Osteocyte (in vitro differentiated cells): Measurements from ENCODE around the gene PTCSC3. TPM values are rescaled to one million over a fixed set of nuclear protein-coding genes. Genes with fewer than 3 reads are reported as not detected.

ENCODE experiments used
- DNase-seq: peaks from one replicate; pipeline ENCODE4 v3.0.0; 2021; ENCODE audit warnings: mixed read lengths; ENCODE audit not compliant: unreplicated experiment; ENCODE audit errors: extremely low spot score
- H3K27ac Mint-ChIP-seq: one replicate; pipeline ENCODE4 v1.8.0; 2021; ENCODE audit warnings: mild to moderate bottlenecking, mixed read lengths; ENCODE audit not compliant: unreplicated experiment
- H3K27me3 Mint-ChIP-seq: one replicate; pipeline ENCODE4 v1.8.0; 2021; ENCODE audit warnings: mixed read lengths; ENCODE audit not compliant: unreplicated experiment
- H3K36me3 Mint-ChIP-seq: one replicate; pipeline ENCODE4 v1.8.0; 2021; ENCODE audit warnings: mixed read lengths; ENCODE audit not compliant: unreplicated experiment
- H3K4me1 Mint-ChIP-seq: one replicate; pipeline ENCODE4 v1.8.0; 2021; ENCODE audit warnings: mixed read lengths; ENCODE audit not compliant: unreplicated experiment
- H3K4me3 Mint-ChIP-seq: one replicate; pipeline ENCODE4 v1.8.0; 2021; ENCODE audit warnings: mild to moderate bottlenecking, moderate library complexity, mixed read lengths; ENCODE audit not compliant: unreplicated experiment
- H3K9me3 Mint-ChIP-seq: one replicate; pipeline ENCODE4 v1.8.0; 2021; ENCODE audit warnings: mixed read lengths; ENCODE audit not compliant: unreplicated experiment
- total RNA-seq: library from RNA; stranded (reverse); gene quantifications from 2 replicates; pipeline ENCODE4 v1.2.1, GENCODE V29; 2021
- TF ChIP-seq, protein P1 (sequence below): fragments of 200-600 bp; sonication (generic); IDR thresholded peaks from 2 replicates; pipeline ENCODE4 v1.5.0; 2021; ENCODE audit warnings: antibody characterized with exemption, mild to moderate bottlenecking, moderate library complexity

Gene PTCSC3
- total RNA-seq, 1 donor from 2014 or later, result not detected

DNA sequence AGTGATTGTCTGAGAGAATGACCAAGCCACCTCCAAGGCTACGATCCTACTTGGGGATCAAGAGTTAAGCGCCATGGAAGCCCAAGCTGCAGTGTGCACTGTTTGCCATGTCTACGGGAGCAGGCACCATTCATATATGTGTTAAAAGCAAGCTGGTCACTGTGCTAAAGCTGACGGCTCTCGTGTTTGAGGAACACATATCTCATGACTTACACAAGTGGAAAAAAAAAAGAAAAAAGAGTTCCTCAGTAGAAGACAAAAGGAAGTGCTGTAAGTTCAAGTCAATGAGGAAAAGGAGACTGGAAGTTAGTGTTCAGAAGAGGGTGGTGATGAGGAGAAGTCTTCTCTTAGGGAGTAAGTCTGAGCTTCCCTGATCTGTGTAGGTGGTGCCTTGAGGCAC, 4.9 kb upstream of the PTCSC3 start:
- H3K36me3 Mint-ChIP-seq, result no peaks in the 10 kb centered on the region
- TF ChIP-seq, protein P1, sequence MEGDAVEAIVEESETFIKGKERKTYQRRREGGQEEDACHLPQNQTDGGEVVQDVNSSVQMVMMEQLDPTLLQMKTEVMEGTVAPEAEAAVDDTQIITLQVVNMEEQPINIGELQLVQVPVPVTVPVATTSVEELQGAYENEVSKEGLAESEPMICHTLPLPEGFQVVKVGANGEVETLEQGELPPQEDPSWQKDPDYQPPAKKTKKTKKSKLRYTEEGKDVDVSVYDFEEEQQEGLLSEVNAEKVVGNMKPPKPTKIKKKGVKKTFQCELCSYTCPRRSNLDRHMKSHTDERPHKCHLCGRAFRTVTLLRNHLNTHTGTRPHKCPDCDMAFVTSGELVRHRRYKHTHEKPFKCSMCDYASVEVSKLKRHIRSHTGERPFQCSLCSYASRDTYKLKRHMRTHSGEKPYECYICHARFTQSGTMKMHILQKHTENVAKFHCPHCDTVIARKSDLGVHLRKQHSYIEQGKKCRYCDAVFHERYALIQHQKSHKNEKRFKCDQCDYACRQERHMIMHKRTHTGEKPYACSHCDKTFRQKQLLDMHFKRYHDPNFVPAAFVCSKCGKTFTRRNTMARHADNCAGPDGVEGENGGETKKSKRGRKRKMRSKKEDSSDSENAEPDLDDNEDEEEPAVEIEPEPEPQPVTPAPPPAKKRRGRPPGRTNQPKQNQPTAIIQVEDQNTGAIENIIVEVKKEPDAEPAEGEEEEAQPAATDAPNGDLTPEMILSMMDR, result no peak
- no peak overlapping the region for H3K4me3 Mint-ChIP-seq
- H3K27me3 Mint-ChIP-seq, result no peaks in the 10 kb centered on the region
- no peak overlapping the region for H3K27ac Mint-ChIP-seq
- no peaks in the 10 kb centered on the region for H3K4me1 Mint-ChIP-seq
- no peak for DNase-seq
- H3K9me3 Mint-ChIP-seq, result no peaks in the 10 kb centered on the region

GRCh38 chr14:36177489-36177888, 967 bp upstream of the PTCSC3 start:
- DNase-seq, result no peak
- TF ChIP-seq, protein P1, result no peak
- Mint-ChIP-seq H3K9me3 (no peaks in the 10 kb centered on the region), H3K27me3 (no peaks in the 10 kb centered on the region), H3K36me3 (no peaks in the 10 kb centered on the region), H3K4me3 (no peak overlapping the region), H3K27ac (no peak overlapping the region), H3K4me1 (no peaks in the 10 kb centered on the region)

DNA sequence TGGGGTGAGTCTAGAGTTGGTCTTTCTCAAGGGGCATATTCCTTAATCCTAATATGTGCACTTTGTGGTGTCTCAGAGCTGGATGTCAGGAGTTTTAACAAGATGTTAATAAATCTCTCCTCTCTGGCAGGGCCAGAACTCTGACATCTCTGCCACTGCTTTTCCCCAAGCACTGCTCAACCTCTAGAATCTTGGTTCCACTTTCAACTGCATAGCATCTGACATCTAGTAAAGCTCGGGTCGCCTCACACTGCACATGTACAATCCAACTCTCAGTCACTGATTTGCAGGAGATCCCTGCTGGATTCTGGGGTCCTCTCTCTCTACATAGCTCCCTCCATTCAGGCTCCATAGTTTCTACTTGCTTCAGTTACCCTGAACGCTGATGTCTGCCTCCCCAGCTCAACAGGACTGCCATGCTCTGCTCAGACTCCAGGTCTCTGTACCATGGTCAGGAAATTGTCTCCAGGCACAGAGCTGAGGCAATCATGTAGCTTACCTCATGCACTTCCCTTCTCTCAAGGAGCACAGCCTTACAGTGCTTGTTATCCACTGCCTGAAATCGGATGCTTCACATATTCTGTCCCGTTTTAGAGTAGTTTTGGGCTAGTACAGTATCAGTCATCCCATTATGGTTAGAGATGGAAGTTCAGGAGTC, 1.6 kb downstream of the PTCSC3 start:
- no peak for DNase-seq
- TF ChIP-seq, protein P1, result no peak
- H3K4me3 Mint-ChIP-seq, result no peak overlapping the region

GRCh38 chr14:36173161-36173560, 3.4 kb downstream of the PTCSC3 start:
- DNase-seq, result no peak
- Mint-ChIP-seq H3K27me3 (peaks cover 13% of the 10 kb centered on the region), H3K36me3 (no peaks in the 10 kb centered on the region), H3K27ac (no peak overlapping the region), H3K9me3 (no peaks in the 10 kb centered on the region), H3K4me1 (no peaks in the 10 kb centered on the region), H3K4me3 (no peak overlapping the region)
- TF ChIP-seq, protein P1, result no peak

More for the DNA sequence above, 1.6 kb downstream of the PTCSC3 start:
- H3K9me3 Mint-ChIP-seq, result no peaks in the 10 kb centered on the region
- H3K36me3 Mint-ChIP-seq, result no peaks in the 10 kb centered on the region
- no peaks in the 10 kb centered on the region for H3K4me1 Mint-ChIP-seq
- no peak overlapping the region for H3K27ac Mint-ChIP-seq
- H3K27me3 Mint-ChIP-seq, result peaks cover 7% of the 10 kb centered on the region

DNA sequence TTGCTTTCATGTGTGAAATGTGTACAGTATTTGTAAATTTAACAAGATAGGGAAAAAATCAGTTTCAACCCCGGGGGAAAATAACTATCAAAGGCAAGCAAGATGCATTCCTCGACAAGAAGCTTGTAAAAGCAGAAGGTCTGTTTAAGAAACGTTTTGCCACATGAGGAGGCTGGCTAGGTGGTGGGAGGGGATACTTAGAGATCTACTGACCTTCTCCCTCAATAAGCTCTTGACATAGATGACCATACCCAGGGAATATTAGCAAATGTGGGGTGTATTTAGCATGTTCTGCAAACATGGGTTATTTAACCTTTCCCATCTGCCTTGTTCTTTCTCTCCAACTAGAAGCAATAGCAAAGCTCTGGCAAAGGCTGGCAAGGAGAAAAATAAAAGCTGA, 4.9 kb downstream of the PTCSC3 start:
- Mint-ChIP-seq H3K27me3 (peaks cover 13% of the 10 kb centered on the region), H3K4me3 (no peak overlapping the region), H3K36me3 (no peaks in the 10 kb centered on the region), H3K4me1 (no peaks in the 10 kb centered on the region), H3K9me3 (no peaks in the 10 kb centered on the region), H3K27ac (no peak overlapping the region)
- TF ChIP-seq, protein P1, result no peak
- no peak for DNase-seq
